Hepatocyte (in vitro differentiated cells): ENCODE data around the gene HOXD1. TPM values are rescaled to one million over a fixed set of nuclear protein-coding genes. Genes with fewer than 3 reads are reported as not detected.

ENCODE experiments used
- DNase-seq: peaks from one replicate; pipeline ENCODE4 v3.0.0-alpha.2; 2016; ENCODE audit warnings: low spot score
- H2AFZ ChIP-seq: fragments of 200-600 bp; sonication (generic); 2 replicates; pipeline ENCODE4 v1.6.0; 2016; ENCODE audit warnings: antibody characterized with exemption, mild to moderate bottlenecking
- H3K27ac ChIP-seq: fragments of 200-600 bp; sonication (generic); 2 replicates; pipeline ENCODE4 v1.5.1; 2016; ENCODE audit warnings: mild to moderate bottlenecking
- H3K27me3 ChIP-seq: fragments of 200-600 bp; sonication (generic); 2 replicates; pipeline ENCODE4 v1.6.1; 2016
- H3K36me3 ChIP-seq: fragments of 200-600 bp; sonication (generic); replicated peaks from 2 replicates; pipeline ENCODE4 v1.5.1; 2016; ENCODE audit warnings: low read depth; ENCODE audit not compliant: insufficient read depth
- H3K4me1 ChIP-seq: fragments of 200-600 bp; sonication (generic); 2 replicates; pipeline ENCODE4 v1.5.1; 2016; ENCODE audit warnings: mild to moderate bottlenecking, moderate library complexity; ENCODE audit not compliant: insufficient read depth
- H3K4me2 ChIP-seq: fragments of 200-600 bp; sonication (generic); 2 replicates; pipeline ENCODE4 v1.6.0; 2016
- H3K4me3 ChIP-seq: fragments of 200-600 bp; sonication (generic); 2 replicates; pipeline ENCODE4 v1.5.1; 2016; ENCODE audit warnings: mild to moderate bottlenecking
- H3K79me2 ChIP-seq: fragments of 200-600 bp; sonication (generic); 2 replicates; pipeline ENCODE4 v1.6.0; 2017; ENCODE audit warnings: mild to moderate bottlenecking
- H3K9me2 ChIP-seq: fragments of 200-600 bp; sonication (generic); replicated peaks from 2 replicates; pipeline ENCODE4 v1.6.0; 2017; ENCODE audit warnings: mild to moderate bottlenecking; ENCODE audit not compliant: insufficient read depth
- H3K9me3 ChIP-seq: fragments of 200-600 bp; sonication (generic); 2 replicates; pipeline ENCODE4 v1.5.1; 2016; ENCODE audit warnings: low read depth, mild to moderate bottlenecking
- H4K20me1 ChIP-seq: fragments of 200-600 bp; sonication (generic); 2 replicates; pipeline ENCODE4 v1.6.0; 2016; ENCODE audit warnings: mild to moderate bottlenecking; ENCODE audit not compliant: insufficient read depth, poor library complexity, severe bottlenecking
- CTCF ChIP-seq: fragments of 200-600 bp; sonication (generic); IDR thresholded peaks from 2 replicates; pipeline ENCODE4 v1.5.1; 2016; ENCODE audit warnings: antibody characterized with exemption, mild to moderate bottlenecking; ENCODE audit not compliant: poor library complexity
- EZH2 ChIP-seq: fragments of 200-600 bp; sonication (generic); IDR thresholded peaks from 2 replicates; pipeline ENCODE4 v1.6.1; 2016; ENCODE audit warnings: antibody characterized with exemption, mild to moderate bottlenecking, borderline replicate concordance
- EZH2phosphoT487 ChIP-seq: fragments of 200-600 bp; sonication (generic); IDR thresholded peaks from one replicate; pipeline ENCODE4 v1.6.1; 2018; ENCODE audit warnings: antibody characterized with exemption, mild to moderate bottlenecking, low read depth, moderate library complexity; ENCODE audit not compliant: unreplicated experiment, severe bottlenecking
- WGBS: methylation state at CpG from one replicate; pipeline ENCODE4 v1.1.6; 2016; ENCODE audit warnings: low lambda C conversion rate; ENCODE audit errors: missing lambda C conversion rate; 5-methylcytosine and 5-hydroxymethylcytosine counted together
- polyA plus RNA-seq: library from polyadenylated mRNA; unstranded; fragments of >200 nt; fragmentation: Nextera tagmentation; extraction: Ambion mirVana; gene quantifications from 2 replicates; pipeline ENCODE4 v1.2.1, GENCODE V29; 2016
- total RNA-seq: library from RNA; depleted of rRNA; stranded (reverse); fragments of >200 nt; gene quantifications from 2 replicates; pipeline ENCODE4 v1.2.3, GENCODE V29; 2014

HOXD1 gene
- total and polyA plus RNA-seq, 2 experiments from 2014 or later: not detected

GRCh38 chr2:176160251-176160985, 28.1 kb upstream of the HOXD1 start:
- no peaks in the 10 kb centered on the region for H3K79me2 ChIP-seq
- no peaks in the 10 kb centered on the region for H3K9me2 ChIP-seq
- no peak for DNase-seq
- H2AFZ ChIP-seq: peak overlapping the region; percentile 35
- H4K20me1 ChIP-seq: no peaks in the 10 kb centered on the region
- peak overlapping the region; percentile 69 for H3K4me2 ChIP-seq
- H3K27ac ChIP-seq: no peak overlapping the region
- peaks cover 30% of the 10 kb centered on the region for H3K4me1 ChIP-seq
- TF ChIP-seq EZH2phosphoT487 (peak; percentile 33), EZH2 (peak; percentile 4), CTCF (no peak)
- H3K36me3 ChIP-seq: no peaks in the 10 kb centered on the region
- H3K9me3 ChIP-seq: no peaks in the 10 kb centered on the region
- peaks cover 100% of the 10 kb centered on the region for H3K27me3 ChIP-seq
- 5% methylated on average over 32 of the region's 50 CpGs for WGBS
- H3K4me3 ChIP-seq: no peak overlapping the region

- Histone ChIP-seq H3K27me3 (peaks cover 100% of the 10 kb centered on the region), H3K9me3 (no peaks in the 10 kb centered on the region), H3K4me3 (no peak overlapping the region), H3K4me2 (peak overlapping the region; percentile 69), H3K9me2 (no peaks in the 10 kb centered on the region), H4K20me1 (no peaks in the 10 kb centered on the region), H3K79me2 (no peaks in the 10 kb centered on the region), H3K27ac (no peak overlapping the region), H2AFZ (no peak overlapping the region), H3K36me3 (no peaks in the 10 kb centered on the region), H3K4me1 (peaks cover 30% of the 10 kb centered on the region)
- DNase-seq: no peak
- TF ChIP-seq EZH2phosphoT487 (peak; percentile 29), EZH2 (peak; percentile 56), CTCF (no peak)
- 19% methylated on average over 22 of the region's 22 CpGs for WGBS
Measured at GRCh38 chr2:176160986-176161824, 27.3 kb upstream of the HOXD1 start.

GRCh38 chr2:176161825-176162626, 26.4 kb upstream of the HOXD1 start:
- H2AFZ ChIP-seq: no peak overlapping the region
- peaks cover 29% of the 10 kb centered on the region for H3K4me1 ChIP-seq
- no peaks in the 10 kb centered on the region for H3K79me2 ChIP-seq
- no peaks in the 10 kb centered on the region for H3K36me3 ChIP-seq
- no peak for DNase-seq
- no peak overlapping the region for H3K27ac ChIP-seq
- H3K4me3 ChIP-seq: no peak overlapping the region
- H3K27me3 ChIP-seq: peaks cover 100% of the 10 kb centered on the region
- H3K9me2 ChIP-seq: no peaks in the 10 kb centered on the region
- 10% methylated on average over 22 of the region's 22 CpGs for WGBS
- no peaks in the 10 kb centered on the region for H3K9me3 ChIP-seq
- peak overlapping the region; percentile 62 for H3K4me2 ChIP-seq
- TF ChIP-seq CTCF (no peak), EZH2 (no peak), EZH2phosphoT487 (no peak)
- no peaks in the 10 kb centered on the region for H4K20me1 ChIP-seq
